NOMO-1 (cell line): ENCODE results near the gene IL1RAPL2.
"Not testable (repeated sequence)": the region's sequence is repeated elsewhere in the genome, so short reads cannot be mapped to it uniquely, and the experiment has no call there.

ENCODE experiments used
- DNase-seq, 2 experiments: peaks; one replicate each; lab custom pipeline; 2025; ENCODE audit not compliant: unreplicated experiment in 2 of 2; lab: John Stamatoyannopoulos, UW

IL1RAPL2 gene

DNA sequence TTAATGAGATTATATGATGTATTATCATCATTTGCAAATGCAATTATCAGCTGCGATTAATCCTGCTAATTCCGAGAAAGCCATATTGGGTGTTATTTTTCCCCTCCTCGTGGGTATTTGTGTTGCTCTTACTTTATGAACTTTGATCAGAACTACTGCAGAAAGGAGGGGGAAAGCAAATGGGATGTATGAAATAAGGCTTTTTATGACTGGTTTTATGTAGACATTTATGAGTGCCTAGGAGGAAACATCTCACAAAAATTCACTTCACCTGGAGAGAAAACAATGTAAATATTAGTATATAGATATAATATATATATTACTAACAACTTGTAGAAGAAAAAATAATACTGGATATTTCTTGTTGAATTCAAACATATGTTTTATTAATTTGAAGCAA, 440.1 kb downstream of the IL1RAPL2 start:
- no peak for DNase-seq

DNA sequence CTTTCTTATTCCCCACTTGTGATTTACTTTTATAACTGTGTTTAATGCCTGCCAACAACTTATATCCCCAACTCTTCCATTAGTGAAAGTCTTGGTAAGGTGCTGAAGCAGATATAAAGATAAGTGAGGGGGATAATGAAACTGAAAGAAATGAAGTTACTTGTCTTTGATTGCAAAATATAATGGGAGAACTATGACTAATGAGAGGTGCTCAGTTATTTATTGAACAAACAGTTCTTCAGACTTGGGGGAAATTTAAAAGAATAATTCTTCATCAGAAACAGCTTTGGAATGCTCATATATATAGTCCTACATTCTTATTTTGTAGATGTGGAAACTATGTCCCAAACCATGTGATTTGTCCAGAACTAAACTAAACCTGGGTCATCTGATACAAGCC, 441.0 kb downstream of the IL1RAPL2 start:
- no peak for DNase-seq

DNA sequence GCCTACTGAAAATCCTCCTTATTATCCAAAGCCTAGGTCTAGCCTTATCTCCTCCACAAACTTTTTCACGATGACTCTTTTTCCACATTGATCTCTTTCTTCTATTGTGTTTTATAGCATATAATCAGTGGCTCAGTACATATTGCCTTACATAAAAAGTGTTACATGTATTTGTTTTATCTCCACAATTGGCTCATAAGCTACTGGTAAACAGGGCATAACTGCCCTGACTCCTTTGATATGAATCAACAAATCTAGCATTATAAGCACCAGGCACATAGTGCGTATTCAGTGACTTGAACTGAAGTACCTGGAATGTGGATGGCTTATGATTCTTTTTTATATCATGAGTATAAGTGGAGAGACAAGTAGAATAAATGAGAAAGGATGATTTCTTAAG, 447.7 kb downstream of the IL1RAPL2 start:
- DNase-seq = no peak

DNA sequence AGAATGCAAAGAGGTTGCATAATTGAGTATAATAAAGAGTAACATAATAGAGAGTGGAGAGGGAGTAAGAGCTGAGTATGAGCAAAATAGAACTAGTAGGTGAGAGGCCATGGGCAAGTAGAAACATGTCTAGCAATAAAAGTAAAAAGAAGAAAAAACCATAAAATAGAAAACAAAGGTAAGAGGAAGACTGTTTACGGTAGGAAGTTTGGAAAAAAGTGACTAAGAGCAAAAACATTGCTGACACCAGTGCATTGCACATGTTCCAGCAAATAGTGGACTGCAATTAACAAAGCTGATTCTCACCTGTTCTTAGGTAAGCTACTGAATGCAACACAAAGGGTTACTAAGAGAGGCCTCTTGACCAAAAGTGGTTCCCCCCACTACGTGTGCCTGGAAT, 451.6 kb downstream of the IL1RAPL2 start:
- DNase-seq = no peak

DNA sequence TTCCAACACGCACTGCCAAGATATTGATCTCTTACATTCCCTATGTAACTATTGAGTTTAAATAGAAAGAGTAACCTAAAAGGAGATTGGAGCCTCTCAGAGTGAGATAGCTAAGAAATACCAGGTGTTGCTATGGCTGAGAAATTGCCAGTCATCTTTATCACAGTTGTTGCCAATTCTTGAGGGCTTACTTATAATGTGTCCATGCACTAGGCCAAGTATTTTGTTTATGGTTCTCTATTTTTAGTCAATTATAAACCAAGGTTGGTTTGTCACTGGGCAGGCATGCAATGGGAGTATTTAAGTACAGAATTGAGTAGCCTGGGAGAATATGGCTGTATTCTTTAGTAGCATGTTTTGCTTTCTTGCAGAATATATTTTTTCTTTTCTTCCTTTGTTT, 452.9 kb downstream of the IL1RAPL2 start:
- no peak for DNase-seq

DNA sequence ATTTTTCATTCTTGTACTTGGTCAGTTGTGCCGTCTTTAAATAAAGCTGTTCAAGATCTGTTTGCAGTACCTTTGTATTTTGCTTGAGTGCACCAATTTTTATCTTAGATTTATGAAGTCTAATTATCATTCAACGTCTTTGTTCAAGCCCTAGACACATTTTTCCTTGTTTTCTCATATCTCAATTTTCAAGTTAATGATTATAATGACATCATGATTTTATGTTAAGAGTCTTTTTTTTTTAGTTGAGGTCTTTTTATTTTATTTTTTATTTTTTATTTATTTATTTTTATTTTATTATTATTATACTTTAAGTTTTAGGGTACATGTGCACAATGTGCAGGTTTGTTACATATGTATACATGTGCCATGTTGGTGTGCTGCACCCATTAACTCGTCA, 463.0 kb downstream of the IL1RAPL2 start:
- not testable (repeated sequence) for DNase-seq

DNA sequence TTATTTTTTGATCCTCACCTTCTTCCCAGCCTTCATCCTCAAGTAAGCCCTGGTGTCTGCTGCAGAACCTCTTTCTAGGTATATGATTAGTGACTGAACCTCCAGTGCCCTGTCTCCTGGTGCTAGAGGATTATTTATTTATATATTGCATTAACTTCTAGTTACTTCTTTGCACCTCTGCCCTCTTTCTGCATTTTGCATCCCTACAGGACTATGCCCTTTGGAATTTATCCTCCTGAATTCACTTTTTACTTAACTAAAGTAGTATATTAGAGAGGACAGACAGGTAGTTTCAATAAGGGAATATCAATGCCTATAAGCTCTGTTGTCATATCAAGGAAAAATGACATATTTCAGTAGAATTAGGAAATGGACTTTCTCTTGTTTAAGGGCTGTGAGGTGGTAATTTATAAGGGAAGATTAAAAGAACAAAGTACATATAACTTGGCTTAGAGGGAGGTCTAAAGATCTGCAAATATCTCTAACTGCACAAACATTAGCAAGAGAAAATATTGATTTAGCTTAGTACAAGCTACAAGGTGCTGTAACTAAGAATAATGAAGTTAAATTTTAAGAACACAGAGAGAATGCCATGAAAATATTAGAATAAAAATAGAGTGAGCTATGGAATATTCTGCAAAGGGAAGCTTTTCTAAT, 472.8 kb downstream of the IL1RAPL2 start:
- DNase-seq = no peak

DNA sequence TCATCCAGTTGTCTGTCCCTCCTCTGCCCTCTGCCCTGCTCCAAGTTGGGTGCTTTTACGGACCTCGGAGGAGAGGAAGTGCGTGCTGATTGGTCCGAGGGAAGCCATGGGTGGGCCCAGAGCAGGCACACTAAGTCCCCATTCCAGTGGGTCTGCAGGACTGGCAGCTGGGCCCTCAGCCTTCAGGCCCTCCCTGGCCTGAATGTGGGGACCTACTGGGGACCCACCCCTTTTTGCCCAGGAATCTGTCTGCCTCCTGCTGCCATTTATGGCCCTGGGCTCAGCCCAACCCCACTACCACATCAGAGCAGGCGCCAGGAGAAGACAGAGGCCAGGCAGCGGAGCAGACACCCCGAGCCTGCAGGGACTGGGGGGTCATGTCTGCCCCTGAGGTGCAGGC, 484.9 kb downstream of the IL1RAPL2 start:
- DNase-seq = no peak

DNA sequence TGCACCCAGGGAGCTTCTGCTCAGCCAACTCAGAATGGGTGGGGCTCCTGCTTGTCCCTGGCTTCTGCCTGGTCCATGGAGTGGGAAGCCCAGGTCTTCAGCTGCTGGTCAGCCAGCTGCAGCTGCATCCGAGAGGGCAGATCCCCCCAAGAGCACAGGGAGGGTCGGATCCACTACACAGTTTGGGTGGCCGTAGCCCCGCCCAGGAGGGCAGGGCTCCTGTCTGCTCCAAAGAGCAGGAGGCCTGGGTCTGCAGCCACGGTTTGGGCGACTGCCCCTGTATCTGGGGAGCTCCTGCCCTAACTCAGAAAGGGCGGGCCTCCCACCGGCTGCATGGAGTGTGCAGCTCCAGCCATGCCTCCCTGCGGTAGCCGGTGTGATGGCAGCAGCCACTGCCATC, 485.4 kb downstream of the IL1RAPL2 start:
- no peak for DNase-seq

DNA sequence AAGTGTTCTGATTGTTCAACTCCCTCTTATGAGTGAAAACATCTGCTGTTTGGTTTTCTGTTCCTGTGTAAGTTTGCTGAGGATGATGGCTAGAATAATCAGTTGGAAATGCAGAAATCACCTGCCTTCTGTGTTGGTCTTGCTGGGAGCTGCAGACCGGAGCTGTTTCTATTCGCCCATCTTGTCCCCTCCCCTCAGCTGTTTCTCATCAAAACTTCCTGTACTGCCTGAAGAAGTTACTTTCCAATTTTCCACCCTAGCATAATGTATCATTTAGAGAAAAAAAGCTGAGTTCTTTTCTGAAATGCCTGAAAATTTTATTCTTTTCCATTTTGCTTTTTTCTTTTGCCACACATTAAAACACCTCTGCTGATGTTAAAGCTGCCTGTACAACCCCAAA, 486.9 kb downstream of the IL1RAPL2 start:
- DNase-seq = no peak

DNA sequence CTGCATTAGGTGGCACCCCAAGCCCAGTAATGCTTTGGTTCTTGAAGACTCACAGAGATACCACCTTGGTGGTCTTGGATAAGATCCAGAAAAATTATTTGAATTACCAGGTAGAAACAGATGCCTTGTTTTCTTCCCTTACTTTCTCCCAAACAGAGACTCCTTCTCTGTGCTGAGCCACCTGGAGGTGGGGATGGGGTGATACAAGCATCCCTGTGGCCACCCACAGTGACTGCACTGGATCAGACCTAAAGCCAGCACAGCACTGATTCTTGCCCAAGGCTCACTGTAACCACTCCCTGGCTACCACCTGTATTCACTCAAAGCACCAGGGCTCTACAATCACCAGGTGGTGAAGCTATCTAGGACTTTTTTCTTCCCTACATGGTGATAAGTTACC, 497.7 kb downstream of the IL1RAPL2 start:
- no peak for DNase-seq

DNA sequence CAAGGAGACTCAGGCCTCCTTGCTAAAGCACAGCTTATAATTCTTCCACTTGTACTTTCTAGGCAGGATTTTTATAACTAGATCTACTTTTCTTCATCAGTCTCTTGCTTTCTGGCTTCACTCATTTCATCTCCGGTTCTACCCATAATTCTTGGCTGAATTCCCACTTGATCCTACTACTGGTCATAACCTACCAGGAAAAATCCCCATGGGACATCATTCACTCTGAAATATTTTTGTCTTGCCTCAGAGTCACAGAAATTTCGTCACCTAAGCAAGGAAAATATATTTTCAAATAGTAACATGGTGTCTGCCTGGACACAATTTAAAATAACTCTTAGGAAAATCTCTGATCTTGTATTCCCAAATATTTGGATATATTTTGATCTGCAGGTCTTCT, 532.2 kb downstream of the IL1RAPL2 start:
- no peak for DNase-seq

DNA sequence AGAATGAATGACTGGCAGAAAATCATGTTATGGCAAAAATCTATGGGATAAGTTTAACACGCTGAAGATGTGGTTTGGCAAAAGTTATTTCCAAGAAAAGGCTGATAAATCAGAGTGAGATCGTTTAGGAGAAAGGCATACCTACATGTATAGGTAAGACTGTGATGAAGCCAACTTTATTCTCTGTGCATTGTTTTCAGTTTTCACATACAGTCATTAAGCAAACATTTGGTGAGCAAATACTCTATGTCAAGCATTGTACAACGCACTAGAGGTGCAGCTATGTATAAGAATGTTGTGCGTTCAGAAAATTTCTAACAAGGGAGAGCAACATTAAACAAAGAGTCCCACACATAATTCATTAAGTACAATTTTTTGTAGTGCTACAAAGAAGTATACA, 532.8 kb downstream of the IL1RAPL2 start:
- DNase-seq = no peak

DNA sequence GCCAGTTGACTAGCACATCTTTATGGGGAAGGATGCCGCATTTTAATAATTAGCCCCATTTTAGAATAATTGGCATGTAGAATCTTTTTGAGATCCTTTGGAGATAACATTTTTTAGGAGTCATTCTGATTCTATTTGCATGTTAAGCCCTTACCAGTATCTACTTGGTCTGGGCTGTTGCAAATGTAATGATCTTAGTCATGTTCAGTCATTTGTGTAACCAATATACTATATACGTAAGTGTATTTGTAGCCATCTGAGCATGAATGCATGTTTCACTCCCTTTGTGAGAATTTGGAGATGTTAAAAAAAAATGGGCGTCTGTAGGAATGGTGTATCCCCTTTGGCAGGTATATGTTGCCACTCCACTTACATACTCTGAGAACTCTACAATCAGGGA, 535.4 kb downstream of the IL1RAPL2 start:
- no peak for DNase-seq

DNA sequence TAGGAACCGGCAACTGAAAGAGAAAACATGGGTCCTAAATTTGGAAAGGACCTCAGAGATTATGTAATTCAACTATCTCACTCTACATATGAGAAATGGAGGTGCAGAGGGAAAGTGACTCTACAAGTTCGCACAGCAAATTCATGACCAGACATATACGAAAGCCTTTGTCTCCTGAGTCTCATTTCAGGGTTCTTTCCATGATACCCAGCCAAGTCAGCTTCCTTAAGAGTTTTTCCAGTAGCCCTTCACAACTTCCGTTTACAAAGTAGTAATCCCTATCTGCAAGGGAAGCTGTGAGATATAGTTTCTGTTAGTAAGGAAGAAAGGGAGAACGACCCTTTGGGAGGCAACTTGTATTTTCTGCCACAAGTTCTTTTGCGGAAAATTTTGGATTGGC, 543.9 kb downstream of the IL1RAPL2 start:
- DNase-seq = no peak

DNA sequence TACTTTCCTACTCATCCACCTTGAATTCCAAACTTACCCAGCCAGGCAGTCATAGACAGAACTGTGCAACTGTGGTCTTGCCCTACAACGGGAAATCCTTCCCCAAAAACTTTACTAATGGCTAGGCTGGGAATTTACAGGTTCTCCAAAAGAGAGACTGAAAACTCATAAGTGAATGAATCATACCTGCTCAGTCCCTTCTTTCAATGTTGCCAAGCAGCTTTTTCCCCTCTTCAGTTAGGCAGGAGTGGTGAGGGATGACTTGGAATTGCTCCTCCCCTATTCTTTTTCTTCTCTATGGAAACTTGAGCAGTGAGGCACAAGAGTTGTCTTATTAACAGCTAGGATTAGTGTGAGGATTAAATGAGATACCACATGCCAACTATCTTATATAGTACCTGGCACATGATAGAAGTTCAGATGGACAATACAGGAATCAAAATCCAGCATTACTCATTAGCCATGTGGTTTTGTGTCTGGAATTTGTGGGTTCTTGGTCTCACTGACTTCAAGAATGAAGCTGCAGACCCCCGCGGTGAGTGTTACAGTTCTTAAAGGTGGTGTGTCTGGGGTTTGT, 548.6 kb downstream of the IL1RAPL2 start:
- DNase-seq = no peak

DNA sequence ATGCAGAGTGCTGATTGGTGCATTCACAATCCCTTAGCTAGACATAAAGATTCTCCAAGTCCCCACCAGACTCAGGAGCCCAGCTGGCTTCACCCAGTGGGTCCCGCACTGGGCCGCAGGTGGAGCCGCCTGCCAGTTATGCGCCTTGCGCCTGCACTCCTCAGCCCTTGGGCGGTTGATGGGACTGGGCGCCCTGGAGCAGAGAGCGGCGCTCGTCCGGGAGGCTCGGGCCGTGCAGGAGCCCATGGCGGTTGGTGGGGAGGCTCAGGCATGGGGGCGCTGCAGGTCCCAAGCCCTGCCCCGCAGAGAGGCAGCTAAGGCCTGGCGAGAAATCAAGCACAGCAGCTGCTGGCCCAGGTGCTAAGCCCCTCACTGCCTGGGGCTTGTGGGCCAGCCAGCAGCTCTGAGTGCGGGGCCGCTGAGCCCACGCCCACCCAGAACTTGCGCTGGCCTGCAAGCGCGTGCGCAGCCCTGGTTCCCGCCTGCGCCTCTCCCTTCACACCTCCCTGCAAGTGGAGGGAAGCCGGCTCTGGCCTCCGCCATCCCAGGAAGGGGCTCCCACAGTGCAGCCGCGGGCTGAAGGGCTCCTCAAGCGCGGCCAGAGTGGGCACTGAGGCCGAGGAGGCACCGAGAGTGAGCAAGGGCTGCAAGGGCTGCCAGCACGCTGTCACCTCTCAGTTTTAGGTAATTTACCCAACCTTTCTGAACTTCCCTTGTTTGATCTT, 549.8 kb downstream of the IL1RAPL2 start:
- DNase-seq = not testable (repeated sequence)

DNA sequence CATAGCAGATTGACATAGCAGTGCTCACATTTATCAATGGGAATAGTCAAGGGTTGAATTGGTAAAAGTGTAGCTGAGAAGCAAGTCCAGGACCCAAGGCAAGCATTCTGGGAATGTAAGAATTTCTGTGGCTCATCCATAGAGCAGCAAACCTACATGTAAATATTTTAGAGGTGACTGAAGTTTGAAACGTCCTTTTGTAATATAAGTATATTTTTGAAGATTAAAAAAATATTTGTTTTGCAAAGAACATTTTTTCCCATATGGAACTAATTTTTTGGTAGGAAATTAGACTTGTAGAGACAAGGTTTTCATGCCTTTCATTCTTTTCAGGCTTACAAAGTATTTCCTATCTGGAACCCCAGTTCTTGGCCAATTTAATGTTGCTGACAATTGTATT, 550.5 kb downstream of the IL1RAPL2 start:
- DNase-seq = no peak

DNA sequence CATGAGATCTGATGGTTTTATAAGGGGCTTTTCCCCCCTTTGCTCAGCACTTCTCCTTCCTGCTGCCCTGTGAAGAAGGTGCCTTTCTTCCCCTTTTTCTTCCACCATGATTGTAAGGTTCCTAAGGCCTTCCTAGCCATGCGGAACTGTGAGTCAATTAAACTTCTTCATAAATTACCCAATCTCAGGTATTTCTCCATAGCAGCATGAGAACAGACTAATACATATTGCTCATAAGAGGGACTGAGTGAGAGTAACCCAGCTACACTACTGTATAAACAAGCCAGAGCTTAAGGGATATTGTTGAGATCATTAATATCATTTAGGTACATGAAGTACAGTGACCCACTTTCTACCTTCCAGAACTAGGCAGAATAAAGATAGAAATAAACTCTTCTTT, 551.6 kb downstream of the IL1RAPL2 start:
- peak in 1 of 2 experiments; percentile 36 for DNase-seq

DNA sequence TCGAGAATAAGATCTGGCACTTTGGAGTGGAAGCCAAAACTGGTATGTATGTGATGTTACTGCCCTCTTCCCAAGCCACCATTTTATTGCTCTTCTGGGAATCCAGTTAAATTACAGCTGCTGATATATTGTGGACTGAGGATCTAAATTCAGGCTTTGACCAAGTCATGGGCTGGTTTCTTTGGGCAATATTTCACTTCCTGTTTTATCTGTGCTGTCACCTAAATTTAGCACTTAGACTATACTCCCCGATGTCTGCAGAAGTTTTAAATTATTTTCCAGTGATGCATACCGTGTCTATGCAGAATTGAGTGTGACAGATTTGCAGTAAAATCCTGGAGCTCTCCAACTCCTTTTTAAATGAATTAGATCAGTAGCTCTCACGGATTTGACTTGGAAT, 554.5 kb downstream of the IL1RAPL2 start:
- DNase-seq = peak; percentile 11 to 58

DNA sequence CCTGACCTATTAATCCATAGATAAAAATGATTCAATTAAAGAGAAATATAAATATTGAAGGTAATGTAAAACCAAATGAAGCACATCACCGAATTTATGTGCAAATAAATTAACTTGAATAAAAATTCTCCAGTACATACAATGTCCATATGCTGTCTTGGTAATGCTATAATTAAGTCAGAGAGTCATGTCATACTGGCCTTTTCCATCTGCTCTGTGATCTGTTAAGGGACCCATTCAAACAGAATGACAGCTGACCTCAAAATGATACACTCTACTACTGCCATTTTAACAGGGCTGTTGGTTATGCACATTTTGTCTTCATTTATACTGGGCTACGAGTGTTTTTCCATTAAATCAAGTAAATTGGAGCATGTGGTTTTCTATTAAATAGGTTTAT, 555.2 kb downstream of the IL1RAPL2 start:
- DNase-seq = no peak

DNA sequence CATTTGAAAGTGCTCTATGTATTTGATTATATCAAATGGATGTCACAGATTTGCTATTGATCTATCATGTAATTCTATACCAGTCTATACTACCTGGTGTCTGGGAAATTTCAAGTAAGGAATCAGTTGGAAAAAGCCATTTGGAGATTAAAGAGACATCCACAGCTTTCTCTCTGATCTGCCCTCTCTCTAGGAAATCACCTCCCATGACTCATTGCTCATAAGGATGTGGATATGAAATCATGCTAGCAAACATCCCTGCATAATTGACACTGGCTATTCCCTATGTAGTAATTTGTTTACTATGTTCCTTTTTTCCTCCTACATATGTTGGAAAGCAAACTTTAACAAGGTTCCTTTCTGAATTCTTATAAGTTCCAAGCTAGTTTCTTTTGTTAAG, 560.2 kb downstream of the IL1RAPL2 start:
- DNase-seq = no peak
